Muscle layer of duodenum (tissue), 2 donors: ENCODE results near the gene APOA1.

Experiments
- H3K27ac ChIP-seq: one replicate; pipeline ENCODE4 v1.7.0; 2013; ENCODE audit warnings: mild to moderate bottlenecking, low read length
- H3K27me3 ChIP-seq: one replicate; pipeline ENCODE4 v1.7.0; 2013; ENCODE audit warnings: low read depth, mild to moderate bottlenecking, control low read depth, low read length
- H3K36me3 ChIP-seq, 2 donors: one replicate each; pipeline ENCODE4 v1.7.0; 2013; ENCODE audit warnings: low read length in 2 of 2, control low read depth in 1 of 2, mild to moderate bottlenecking in 1 of 2; ENCODE audit not compliant: insufficient read depth in 2 of 2, control insufficient read depth in 1 of 2
- H3K4me1 ChIP-seq, 2 donors: one replicate each; pipeline ENCODE4 v1.7.0; 2013; ENCODE audit warnings: low read length in 2 of 2, mild to moderate bottlenecking in 2 of 2, control low read depth in 1 of 2, moderate library complexity in 1 of 2; ENCODE audit not compliant: insufficient read depth in 2 of 2, control insufficient read depth in 1 of 2
- H3K4me3 ChIP-seq, 2 donors: one replicate each; pipeline ENCODE4 v1.7.0; 2013; ENCODE audit warnings: low read length in 2 of 2, low read depth in 1 of 2, mild to moderate bottlenecking in 1 of 2
- H3K9me3 ChIP-seq, 2 donors: one replicate each; pipeline ENCODE4 v1.7.0; 2013; ENCODE audit warnings: low read length in 2 of 2, control low read depth in 1 of 2, mild to moderate bottlenecking in 1 of 2; ENCODE audit not compliant: control insufficient read depth in 1 of 2
- donor health status: healthy.

The APOA1 gene

GRCh38 chr11:116792144-116792868, 45.1 kb downstream of the APOA1 start:
- Histone ChIP-seq H3K9me3 (no peaks in the 10 kb centered on the region), H3K4me1 (peaks cover 0 to 18% of the 10 kb centered on the region in 2 donors), H3K27ac (no peak overlapping the region), H3K4me3 (no peak overlapping the region), H3K36me3 (no peaks in the 10 kb centered on the region), H3K27me3 (no peaks in the 10 kb centered on the region)

- H3K4me3 ChIP-seq = no peak within 1 kb of the TSS
These were observed 45.6 kb downstream of the APOA1 start, which contains the start of gene APOA5 for GRCh38 chr11:116791813-116792143. TSS of gene APOA5 (minus strand) at chr11:116791879. CDS start at chr11:116791860, 19 bp downstream.

GRCh38 chr11:116791002-116791812, 46.2 kb downstream of the APOA1 start:
- Histone ChIP-seq H3K27me3 (no peaks in the 10 kb centered on the region), H3K36me3 (peaks cover 3 to 4% of the 10 kb centered on the region in 2 donors), H3K9me3 (no peaks in the 10 kb centered on the region), H3K27ac (no peak overlapping the region), H3K4me3 (no peak overlapping the region), H3K4me1 (peaks cover 8 to 29% of the 10 kb centered on the region in 2 donors)

More at GRCh38 chr11:116791813-116792143, 45.6 kb downstream of the APOA1 start, which contains the start of gene APOA5:
- Histone ChIP-seq H3K27me3 (no peaks in the 10 kb centered on the region), H3K36me3 (no peaks in the 10 kb centered on the region), H3K9me3 (no peaks in the 10 kb centered on the region), H3K27ac (no peak within 1 kb of the TSS), H3K4me1 (peaks cover 3 to 23% of the 10 kb centered on the region in 2 donors)

- Histone ChIP-seq H3K4me3 (no peak overlapping the region), H3K4me1 (peaks cover 8 to 29% of the 10 kb centered on the region in 2 donors), H3K27ac (no peak overlapping the region), H3K27me3 (no peaks in the 10 kb centered on the region), H3K9me3 (no peaks in the 10 kb centered on the region), H3K36me3 (peaks cover 10 to 12% of the 10 kb centered on the region in 2 donors)
These were observed 47.0 kb downstream of the APOA1 start for GRCh38 chr11:116790167-116791001.

GRCh38 chr11:116788975-116789374, 48.4 kb downstream of the APOA1 start:
- Histone ChIP-seq H3K4me3 (peak overlapping the region in 1 of 2 donors; percentile 94), H3K9me3 (no peaks in the 10 kb centered on the region), H3K4me1 (peaks cover 8 to 29% of the 10 kb centered on the region in 2 donors), H3K27me3 (no peaks in the 10 kb centered on the region), H3K27ac (no peak overlapping the region), H3K36me3 (peaks cover 25 to 26% of the 10 kb centered on the region in 2 donors)

- Histone ChIP-seq H3K27me3 (no peaks in the 10 kb centered on the region), H3K4me3 (peak overlapping the region; percentile 86 to 94), H3K9me3 (no peaks in the 10 kb centered on the region), H3K4me1 (peaks cover 8 to 29% of the 10 kb centered on the region in 2 donors), H3K27ac (peak overlapping the region; percentile 92), H3K36me3 (peaks cover 26 to 30% of the 10 kb centered on the region in 2 donors)
These were observed 48.9 kb downstream of the APOA1 start for GRCh38 chr11:116788534-116788933.

GRCh38 chr11:116787786-116788486, 49.5 kb downstream of the APOA1 start, which contains the start of gene ZPR1:
TSS of gene ZPR1 (minus strand) at chr11:116788023. CDS start at chr11:116787990, 33 bp downstream.
- H3K4me3 ChIP-seq = peak within 1 kb of the TSS; percentile 86 to 94
- H3K27me3 ChIP-seq = no peaks in the 10 kb centered on the region
- H3K27ac ChIP-seq = peak within 1 kb of the TSS; percentile 92

GRCh38 chr11:116787436-116787785, 50.0 kb downstream of the APOA1 start:
- no peaks in the 10 kb centered on the region for H3K9me3 ChIP-seq
- peak overlapping the region; percentile 92 for H3K27ac ChIP-seq
- H3K4me3 ChIP-seq = peak overlapping the region; percentile 86 to 94
- peaks cover 8 to 29% of the 10 kb centered on the region in 2 donors for H3K4me1 ChIP-seq
- peaks cover 38 to 42% of the 10 kb centered on the region in 2 donors for H3K36me3 ChIP-seq
- no peaks in the 10 kb centered on the region for H3K27me3 ChIP-seq

More at GRCh38 chr11:116787786-116788486, 49.5 kb downstream of the APOA1 start, which contains the start of gene ZPR1:
- H3K9me3 ChIP-seq = no peaks in the 10 kb centered on the region
- peaks cover 32 to 36% of the 10 kb centered on the region in 2 donors for H3K36me3 ChIP-seq
- peaks cover 8 to 29% of the 10 kb centered on the region in 2 donors for H3K4me1 ChIP-seq

- Histone ChIP-seq H3K36me3 (peaks cover 42 to 46% of the 10 kb centered on the region in 2 donors), H3K4me1 (peaks cover 8 to 29% of the 10 kb centered on the region in 2 donors), H3K4me3 (peak overlapping the region; percentile 86 to 94), H3K9me3 (no peaks in the 10 kb centered on the region), H3K27me3 (no peaks in the 10 kb centered on the region), H3K27ac (peak overlapping the region; percentile 92)
These were observed 50.5 kb downstream of the APOA1 start for GRCh38 chr11:116786966-116787365.

- Histone ChIP-seq H3K27me3 (no peaks in the 10 kb centered on the region), H3K4me1 (peaks cover 8 to 24% of the 10 kb centered on the region in 2 donors), H3K9me3 (no peaks in the 10 kb centered on the region), H3K4me3 (no peak overlapping the region), H3K36me3 (peaks cover 48 to 49% of the 10 kb centered on the region in 2 donors), H3K27ac (no peak overlapping the region)
These were observed 51.1 kb downstream of the APOA1 start for GRCh38 chr11:116786326-116786725.
